ENCODE data around the gene PRPF6. TPM values are rescaled to one million over a fixed set of nuclear protein-coding genes. Genes with fewer than 3 reads are reported as not detected.

Gene PRPF6
- total RNA-seq, 3 donors from 2014 or later = 95.9 to 101 (median 98.7) TPM

DNA sequence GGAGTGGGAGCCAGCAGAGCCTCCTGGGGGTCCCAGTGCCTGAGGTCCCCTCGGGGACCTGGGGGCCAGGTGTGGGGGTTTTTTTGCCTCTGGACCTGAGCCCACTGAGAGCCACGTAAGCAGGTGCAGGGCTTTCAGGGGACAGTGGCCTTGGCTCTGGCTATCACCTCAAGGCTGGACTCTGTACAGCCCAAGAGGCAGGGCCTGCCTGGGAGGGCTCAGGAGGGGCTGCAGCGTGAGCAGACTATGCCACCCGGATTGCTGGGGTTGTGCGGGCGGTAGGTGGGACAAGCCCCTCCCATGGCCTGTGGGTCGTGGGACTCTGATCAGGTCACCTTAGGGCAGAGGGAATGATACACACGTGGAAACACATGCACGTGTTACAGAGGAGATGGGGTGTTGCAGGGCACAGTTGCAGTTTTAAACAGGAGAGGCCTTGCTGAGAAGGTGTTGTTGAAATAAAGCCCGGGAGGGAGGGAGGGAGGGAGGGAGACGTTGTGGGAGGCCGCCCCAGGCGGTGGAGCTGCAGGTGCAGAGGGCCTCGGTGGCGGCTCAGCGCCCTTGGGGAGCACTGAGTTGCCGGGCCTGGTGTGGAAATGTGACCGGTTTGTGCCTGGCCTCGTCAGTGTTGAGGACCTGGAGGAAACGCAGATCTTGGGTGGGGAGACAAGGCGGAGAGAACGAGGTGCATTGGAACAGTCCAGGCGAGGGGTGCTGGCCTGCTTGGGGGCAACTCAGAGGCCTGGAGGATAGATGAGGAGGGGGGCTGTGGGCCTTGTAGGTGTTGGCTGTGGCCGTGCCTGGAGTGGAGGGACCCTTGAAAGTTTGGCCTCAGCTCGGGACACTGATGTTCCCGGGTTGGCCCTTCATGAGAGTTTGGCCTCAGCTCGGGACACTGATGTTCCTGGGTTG is 84.4 kb downstream of the PRPF6 start:
- ATAC-seq (no peak), DNase-seq (no peak)
- H3K9me3 Mint-ChIP-seq = no peaks in the 10 kb centered on the region
- no peaks in the 10 kb centered on the region for H3K27me3 Mint-ChIP-seq (ENCODE audit: low read depth)
- no peaks in the 10 kb centered on the region for H3K36me3 Mint-ChIP-seq (ENCODE audit: insufficient read depth)
- H3K4me1 Mint-ChIP-seq (ENCODE audit: low read depth) = peaks cover 42% of the 10 kb centered on the region
- peak overlapping the region; percentile 47 for H3K4me3 Mint-ChIP-seq

DNA sequence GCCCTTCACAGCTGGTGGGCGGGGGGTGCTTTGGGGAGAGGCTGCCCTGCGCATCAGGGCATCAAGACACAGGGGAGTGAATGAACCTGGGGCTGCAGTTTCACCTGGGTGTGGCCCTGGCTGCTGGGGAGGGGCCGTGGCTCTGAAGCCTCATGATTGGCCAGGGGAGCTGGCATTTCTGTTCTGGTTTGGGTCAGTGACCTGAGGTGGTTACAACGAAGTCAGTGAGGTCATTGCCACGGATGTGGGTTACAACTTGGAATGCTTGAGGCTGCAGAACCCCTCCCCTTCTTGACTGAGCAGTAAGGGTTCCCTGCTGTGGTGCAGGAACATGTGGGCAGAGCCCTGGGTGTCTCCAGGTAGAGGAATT is 85.0 kb downstream of the PRPF6 start:
- H3K4me1 Mint-ChIP-seq (ENCODE audit: low read depth) = peaks cover 42% of the 10 kb centered on the region
- H3K4me3 Mint-ChIP-seq = peak overlapping the region; percentile 47

GRCh38 chr20:64067005-64067632 is 86.2 kb downstream of the PRPF6 start:
- Mint-ChIP-seq H3K4me3 (no peak overlapping the region), H3K9me3 (no peaks in the 10 kb centered on the region), H3K36me3 (ENCODE audit: insufficient read depth) (no peaks in the 10 kb centered on the region), H3K4me1 (ENCODE audit: low read depth) (peaks cover 42% of the 10 kb centered on the region), H3K27me3 (ENCODE audit: low read depth) (no peaks in the 10 kb centered on the region)
- DNase-seq (no peak), ATAC-seq (no peak)

More for the DNA sequence above, 85.0 kb downstream of the PRPF6 start:
- H3K9me3 Mint-ChIP-seq = no peaks in the 10 kb centered on the region
- H3K36me3 Mint-ChIP-seq (ENCODE audit: insufficient read depth) = no peaks in the 10 kb centered on the region
- ATAC-seq (peak; percentile 9 to 20), DNase-seq (no peak)
- no peaks in the 10 kb centered on the region for H3K27me3 Mint-ChIP-seq (ENCODE audit: low read depth)

- Mint-ChIP-seq H3K4me1 (ENCODE audit: low read depth) (peaks cover 42% of the 10 kb centered on the region), H3K4me3 (no peak overlapping the region), H3K9me3 (no peaks in the 10 kb centered on the region), H3K27me3 (ENCODE audit: low read depth) (no peaks in the 10 kb centered on the region), H3K36me3 (ENCODE audit: insufficient read depth) (no peaks in the 10 kb centered on the region)
- DNase-seq = no peak
- ATAC-seq = no peak
These were observed 86.9 kb downstream of the PRPF6 start for GRCh38 chr20:64067733-64068307.

- H3K36me3 Mint-ChIP-seq (ENCODE audit: insufficient read depth) = peaks cover 4% of the 10 kb centered on the region
- H3K27me3 Mint-ChIP-seq (ENCODE audit: low read depth) = no peaks in the 10 kb centered on the region
- peaks cover 42% of the 10 kb centered on the region for H3K4me1 Mint-ChIP-seq (ENCODE audit: low read depth)
- no peak overlapping the region for H3K4me3 Mint-ChIP-seq
- no peaks in the 10 kb centered on the region for H3K9me3 Mint-ChIP-seq
- DNase-seq = no peak
- ATAC-seq = no peak
These were observed 87.7 kb downstream of the PRPF6 start for GRCh38 chr20:64068386-64069208.

GRCh38 chr20:64069209-64069613 is 88.3 kb downstream of the PRPF6 start:
- no peak for DNase-seq
- no peak for ATAC-seq
- Mint-ChIP-seq H3K36me3 (ENCODE audit: insufficient read depth) (peaks cover 6% of the 10 kb centered on the region), H3K4me3 (no peak overlapping the region), H3K27me3 (ENCODE audit: low read depth) (no peaks in the 10 kb centered on the region), H3K9me3 (no peaks in the 10 kb centered on the region), H3K4me1 (ENCODE audit: low read depth) (peaks cover 36% of the 10 kb centered on the region)

DNA sequence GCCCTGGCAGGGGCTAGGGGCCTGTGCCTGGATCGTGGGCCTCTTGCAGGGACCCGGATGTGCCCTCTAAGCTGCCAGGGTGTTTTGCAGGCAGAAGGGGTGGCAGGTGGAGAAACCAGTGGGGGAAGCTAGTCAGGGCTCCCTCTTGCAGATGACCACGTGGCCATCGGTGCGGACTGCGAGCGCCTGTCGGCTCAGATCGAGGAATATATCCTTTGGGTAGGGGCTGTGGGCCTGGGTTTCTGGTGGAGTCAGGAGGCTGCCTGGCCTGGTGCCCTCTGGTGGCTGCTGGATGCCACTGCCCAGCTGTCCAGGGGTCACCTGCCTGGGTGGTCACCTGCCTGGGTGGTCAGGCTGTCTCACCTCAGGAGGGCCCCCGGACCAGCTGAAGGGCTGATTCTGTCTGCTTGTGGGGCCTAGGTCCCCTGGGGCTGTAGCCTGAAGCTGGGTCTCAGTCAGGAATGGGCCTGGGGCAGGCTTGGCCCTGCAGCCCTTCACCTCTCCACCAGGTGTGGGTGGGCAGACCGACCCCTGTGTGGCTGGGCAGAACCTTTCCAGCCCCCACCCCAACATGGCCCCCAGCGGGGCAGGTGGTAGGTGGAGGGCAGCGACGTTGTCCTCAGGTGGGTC is 88.8 kb downstream of the PRPF6 start:
- Mint-ChIP-seq H3K9me3 (no peaks in the 10 kb centered on the region), H3K4me1 (ENCODE audit: low read depth) (peaks cover 31% of the 10 kb centered on the region), H3K36me3 (ENCODE audit: insufficient read depth) (peaks cover 6% of the 10 kb centered on the region), H3K4me3 (no peak overlapping the region), H3K27me3 (ENCODE audit: low read depth) (no peaks in the 10 kb centered on the region)
- DNase-seq = no peak
- no peak for ATAC-seq

DNA sequence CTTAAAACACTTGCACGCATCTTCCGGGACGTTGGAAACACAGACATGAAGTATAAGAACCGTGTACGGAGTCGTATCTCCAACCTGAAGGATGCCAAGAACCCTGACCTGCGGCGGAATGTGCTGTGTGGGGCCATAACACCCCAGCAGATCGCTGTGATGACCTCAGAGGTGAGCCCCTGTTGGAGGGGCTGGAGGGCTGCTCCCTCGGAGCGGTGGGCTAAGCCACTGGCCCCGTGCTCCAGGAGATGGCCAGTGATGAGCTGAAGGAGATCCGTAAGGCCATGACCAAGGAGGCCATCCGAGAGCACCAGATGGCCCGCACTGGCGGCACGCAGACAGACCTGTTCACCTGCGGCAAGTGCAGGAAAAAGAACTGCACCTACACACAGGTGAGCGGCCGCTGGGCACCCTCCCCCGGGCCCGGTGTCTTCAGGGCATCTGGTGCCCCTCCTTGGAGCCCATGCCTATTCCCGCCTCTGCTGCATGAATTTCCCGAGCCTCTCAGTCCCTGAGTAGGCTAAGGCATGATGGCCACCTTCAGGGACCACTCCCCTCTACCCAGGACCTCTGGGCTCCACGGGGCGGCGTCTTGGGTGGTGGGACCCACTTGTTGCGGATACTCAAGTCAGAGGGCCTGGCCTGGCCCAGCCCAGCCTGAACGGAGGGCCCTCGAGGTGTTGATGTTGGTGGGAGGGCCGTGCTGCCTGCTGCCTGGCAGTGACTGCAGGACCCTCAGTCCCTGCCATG is 89.5 kb downstream of the PRPF6 start:
- DNase-seq (no peak), ATAC-seq (no peak)
- Mint-ChIP-seq H3K4me3 (no peak overlapping the region), H3K36me3 (ENCODE audit: insufficient read depth) (peaks cover 6% of the 10 kb centered on the region), H3K27me3 (ENCODE audit: low read depth) (no peaks in the 10 kb centered on the region), H3K9me3 (no peaks in the 10 kb centered on the region), H3K4me1 (ENCODE audit: low read depth) (peaks cover 25% of the 10 kb centered on the region)

DNA sequence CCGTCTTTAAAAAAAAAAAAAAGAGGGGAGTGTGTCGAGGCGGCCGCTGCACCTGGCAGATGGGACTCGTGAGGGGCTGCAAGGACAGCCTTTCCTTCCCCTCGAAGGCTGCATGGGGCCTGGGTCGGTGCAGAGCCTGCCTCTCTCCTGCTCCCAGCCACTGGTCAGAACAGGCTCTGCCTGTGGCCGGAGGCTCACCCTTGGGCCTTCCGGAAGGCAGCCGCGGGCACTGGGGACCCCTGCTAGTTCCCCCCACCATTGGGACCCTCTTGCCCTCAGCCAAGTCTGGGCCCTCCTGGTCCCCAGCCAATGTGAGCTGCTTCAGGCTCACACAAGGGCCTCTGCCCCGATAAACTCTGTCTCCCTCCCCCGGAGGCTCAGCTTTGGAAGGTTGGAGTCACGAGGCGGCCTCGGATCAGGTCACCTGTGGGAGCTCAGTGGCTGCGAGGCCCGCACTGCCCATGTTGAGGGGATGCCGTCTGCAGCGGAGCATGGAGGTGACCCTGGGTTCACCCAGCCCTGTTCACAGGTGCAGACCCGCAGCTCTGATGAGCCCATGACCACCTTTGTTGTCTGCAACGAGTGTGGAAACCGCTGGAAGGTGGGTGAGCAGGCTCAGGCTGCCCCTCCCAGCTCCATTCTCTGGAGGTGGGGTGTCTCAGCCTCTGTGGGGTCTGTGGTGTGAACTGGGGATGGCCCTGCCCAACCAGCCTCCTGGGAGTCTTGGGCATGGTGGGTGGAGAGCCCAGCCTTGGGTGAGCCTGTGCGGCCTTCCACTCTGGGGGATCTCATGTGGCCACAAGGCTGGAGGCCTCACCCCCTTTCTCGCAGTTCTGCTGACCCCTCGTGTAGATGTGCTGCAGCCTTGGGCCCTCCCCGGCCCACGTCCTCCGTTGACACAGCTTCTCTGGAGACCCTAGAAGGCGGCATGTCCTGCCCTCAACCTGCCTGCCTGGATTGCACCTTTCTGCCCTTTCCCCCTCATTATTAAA is 90.7 kb downstream of the PRPF6 start:
- ATAC-seq (no peak), DNase-seq (no peak)
- peaks cover 15% of the 10 kb centered on the region for H3K4me1 Mint-ChIP-seq (ENCODE audit: low read depth)
- H3K36me3 Mint-ChIP-seq (ENCODE audit: insufficient read depth) = peaks cover 6% of the 10 kb centered on the region
- no peaks in the 10 kb centered on the region for H3K9me3 Mint-ChIP-seq
- H3K4me3 Mint-ChIP-seq = no peak overlapping the region
- no peaks in the 10 kb centered on the region for H3K27me3 Mint-ChIP-seq (ENCODE audit: low read depth)

DNA sequence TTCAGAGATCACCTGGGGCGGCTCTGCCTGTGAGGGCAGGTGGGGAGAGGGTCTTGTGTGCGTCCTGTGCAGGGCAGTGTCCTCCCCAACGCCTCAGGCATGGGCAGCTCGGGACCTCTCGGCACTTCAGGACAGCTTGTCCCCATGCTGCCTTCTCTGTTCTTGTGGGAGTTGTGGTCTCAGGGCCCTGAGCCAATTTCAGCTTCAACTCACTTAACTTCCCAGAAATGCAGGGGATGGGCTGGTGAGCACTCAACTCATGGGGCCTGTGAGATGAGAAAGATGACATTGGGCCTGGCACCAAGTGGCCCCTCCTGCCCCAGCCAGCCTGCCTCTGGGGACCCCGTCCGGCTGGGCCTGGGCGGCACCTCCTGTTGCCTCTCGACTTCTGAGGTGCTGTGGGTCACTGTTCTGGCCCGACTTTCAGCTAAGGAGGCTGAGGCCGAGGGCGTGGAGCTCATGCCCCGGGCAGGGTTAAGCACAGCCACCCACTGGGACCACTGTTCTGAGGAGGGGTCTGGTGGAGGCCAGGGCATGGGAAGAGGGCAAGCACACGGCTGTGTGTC is 91.6 kb downstream of the PRPF6 start:
- H3K36me3 Mint-ChIP-seq (ENCODE audit: insufficient read depth) = peaks cover 6% of the 10 kb centered on the region
- DNase-seq (no peak), ATAC-seq (no peak)

DNA sequence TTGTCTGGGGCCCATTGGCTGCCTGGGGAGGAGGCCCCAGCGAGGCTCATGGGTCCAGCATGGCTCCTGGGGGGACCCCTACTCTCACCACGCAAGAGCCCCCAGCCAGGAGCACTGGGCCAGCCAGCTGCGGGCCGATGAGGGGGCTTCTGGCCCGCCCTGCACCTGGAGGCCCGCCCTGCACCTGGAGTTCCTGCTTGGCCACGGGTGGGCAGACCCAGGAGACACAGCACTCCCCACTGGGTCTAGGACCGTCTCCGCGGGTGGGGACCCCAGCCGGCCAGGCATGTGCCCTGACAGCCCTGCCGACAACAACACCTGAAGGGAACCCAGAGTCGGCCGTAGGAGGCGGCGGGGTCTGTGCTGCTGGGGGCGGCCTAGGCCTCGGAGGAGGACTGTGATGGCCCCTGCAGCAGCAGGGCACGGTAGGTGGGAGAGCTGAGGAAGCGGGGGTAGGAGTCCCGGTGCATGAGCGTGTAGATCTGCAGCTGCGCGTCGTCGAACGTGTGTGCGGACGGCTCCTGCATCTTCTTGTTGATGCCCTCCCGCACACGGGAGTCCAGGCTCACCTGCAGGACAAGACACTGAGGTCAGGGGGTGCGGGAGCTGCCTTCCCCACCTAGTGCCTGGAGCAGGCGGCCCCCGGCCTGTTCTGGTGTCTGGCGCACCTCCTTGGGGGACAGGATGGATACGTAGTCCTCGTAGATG is 92.7 kb downstream of the PRPF6 start:
- Mint-ChIP-seq H3K4me1 (ENCODE audit: low read depth) (peaks cover 17% of the 10 kb centered on the region), H3K4me3 (no peak overlapping the region), H3K9me3 (no peaks in the 10 kb centered on the region), H3K36me3 (ENCODE audit: insufficient read depth) (peaks cover 6% of the 10 kb centered on the region), H3K27me3 (ENCODE audit: low read depth) (no peaks in the 10 kb centered on the region)
- DNase-seq (no peak), ATAC-seq (no peak)

More for the DNA sequence above, 91.6 kb downstream of the PRPF6 start:
- no peak overlapping the region for H3K4me3 Mint-ChIP-seq
- no peaks in the 10 kb centered on the region for H3K27me3 Mint-ChIP-seq (ENCODE audit: low read depth)
- H3K4me1 Mint-ChIP-seq (ENCODE audit: low read depth) = peaks cover 14% of the 10 kb centered on the region
- no peaks in the 10 kb centered on the region for H3K9me3 Mint-ChIP-seq
